Measurements from ENCODE around the gene DLG5. TPM values are rescaled to one million over a fixed set of nuclear protein-coding genes. Genes with fewer than 3 reads are reported as not detected.

The DLG5 gene
- polyA plus RNA-seq, 3 donors from 2014 or later, result 1.6 to 3.7 (median 1.9) TPM

DNA sequence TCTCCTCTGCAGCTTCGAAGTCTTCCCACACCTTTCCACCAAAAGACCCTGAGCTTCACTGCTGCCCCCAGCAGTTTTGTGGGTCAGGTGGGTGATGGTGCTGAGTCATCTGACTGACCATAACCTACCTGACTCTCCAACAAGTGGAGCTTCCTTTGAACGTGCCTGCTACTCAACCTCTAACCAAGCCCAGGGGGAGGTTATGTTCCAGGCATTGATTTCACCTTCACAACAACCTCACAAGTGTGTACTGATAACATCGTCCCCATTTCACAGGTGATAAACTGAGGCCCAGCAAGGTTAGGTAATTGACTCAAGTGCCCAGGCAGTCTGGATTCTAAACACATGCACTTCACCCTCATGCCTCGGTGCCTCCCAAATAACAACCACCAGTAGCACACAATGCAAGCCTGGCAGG is 66.7 kb downstream of the DLG5 start:
- Mint-ChIP-seq H3K4me1 (peaks cover 33 to 38% of the 10 kb centered on the region in 2 donors), H3K36me3 (peaks cover 0 to 12% (median 9%) of the 10 kb centered on the region in 3 donors), H3K4me3 (no peak overlapping the region), H3K27me3 (ENCODE audit: low read depth in 3 of 3) (peaks cover 0 to 4% (median 0%) of the 10 kb centered on the region in 3 donors), H3K27ac (peak overlapping the region in 5 of 6 donors; percentile 7 to 76 (median 30)), H3K9me3 (no peaks in the 10 kb centered on the region)
- no peak for DNase-seq

DNA sequence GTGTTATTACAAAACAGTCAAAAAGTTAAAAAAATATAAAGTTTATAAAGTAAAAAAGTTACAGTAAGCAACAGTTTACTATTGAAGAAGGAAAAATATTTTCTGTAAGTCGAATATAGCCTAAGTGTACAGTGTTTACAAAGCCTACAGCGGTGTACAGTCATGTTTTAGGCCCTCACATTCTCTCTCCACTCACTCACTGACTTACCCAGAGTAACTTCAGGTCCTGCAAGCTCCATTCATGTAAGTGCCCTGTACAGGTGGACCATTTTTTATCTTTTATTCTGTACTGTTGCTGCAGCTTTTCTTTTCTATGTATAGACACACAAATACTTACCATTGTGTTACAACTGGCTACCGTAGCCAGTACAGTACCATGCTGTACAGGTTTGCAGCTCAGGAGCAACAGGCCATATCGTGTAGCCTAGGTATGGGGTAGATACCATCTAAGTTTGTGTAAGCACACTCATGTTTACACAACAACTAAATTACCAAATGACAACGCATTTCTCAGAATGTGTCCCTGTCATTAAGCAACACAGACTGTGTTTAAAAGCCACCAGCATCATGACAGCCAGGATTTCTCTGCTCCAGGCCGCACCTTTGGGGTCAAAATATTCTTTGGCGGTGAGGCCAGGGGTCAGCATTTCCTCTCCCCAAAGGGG is 67.2 kb downstream of the DLG5 start:
- H3K9me3 Mint-ChIP-seq, result no peaks in the 10 kb centered on the region
- H3K27ac Mint-ChIP-seq, result peak overlapping the region in 3 of 6 donors; percentile 7 to 76 (median 53)
- H3K4me1 Mint-ChIP-seq, result peaks cover 27 to 32% of the 10 kb centered on the region in 2 donors
- no peak for DNase-seq
- no peak overlapping the region for H3K4me3 Mint-ChIP-seq
- peaks cover 0 to 4% (median 0%) of the 10 kb centered on the region in 3 donors for H3K27me3 Mint-ChIP-seq (ENCODE audit: low read depth in 3 of 3)
- H3K36me3 Mint-ChIP-seq, result peaks cover 0 to 9% (median 9%) of the 10 kb centered on the region in 3 donors

DNA sequence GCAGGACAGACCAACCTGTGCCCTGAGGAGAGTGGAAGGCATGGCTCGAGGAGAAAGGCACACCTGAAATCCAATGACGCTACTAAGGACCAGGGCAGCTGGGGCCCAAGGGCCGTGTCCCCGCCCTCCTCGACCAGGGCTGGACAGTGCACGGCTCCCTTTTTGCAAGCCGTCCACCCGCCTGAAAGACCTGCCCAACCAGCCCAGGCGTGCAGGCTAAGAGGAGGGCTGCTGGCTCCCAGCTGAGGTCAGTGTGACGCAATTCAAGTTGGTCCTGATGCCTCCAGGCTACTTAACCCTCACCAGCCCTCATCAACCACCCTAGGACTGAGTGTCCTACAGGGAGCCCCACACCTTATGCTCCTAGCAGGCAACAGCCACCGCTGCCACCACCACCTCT is 69.3 kb downstream of the DLG5 start:
- Mint-ChIP-seq H3K4me1 (peaks cover 11 to 14% of the 10 kb centered on the region in 2 donors), H3K4me3 (no peak overlapping the region), H3K9me3 (no peaks in the 10 kb centered on the region), H3K36me3 (peaks cover 5 to 22% (median 8%) of the 10 kb centered on the region in 3 donors), H3K27ac (no peak overlapping the region), H3K27me3 (ENCODE audit: low read depth in 3 of 3) (peaks cover 0 to 2% (median 0%) of the 10 kb centered on the region in 3 donors)
- DNase-seq, result no peak

- DNase-seq, result no peak
- Mint-ChIP-seq H3K4me1 (peaks cover 6 to 7% of the 10 kb centered on the region in 2 donors), H3K9me3 (no peaks in the 10 kb centered on the region), H3K36me3 (peaks cover 7 to 25% (median 8%) of the 10 kb centered on the region in 3 donors), H3K4me3 (no peak overlapping the region), H3K27me3 (ENCODE audit: low read depth in 3 of 3) (peaks cover 0 to 2% (median 0%) of the 10 kb centered on the region in 3 donors), H3K27ac (no peak overlapping the region)
Measured at GRCh38 chr10:77856566-77856965, 70.0 kb downstream of the DLG5 start.

DNA sequence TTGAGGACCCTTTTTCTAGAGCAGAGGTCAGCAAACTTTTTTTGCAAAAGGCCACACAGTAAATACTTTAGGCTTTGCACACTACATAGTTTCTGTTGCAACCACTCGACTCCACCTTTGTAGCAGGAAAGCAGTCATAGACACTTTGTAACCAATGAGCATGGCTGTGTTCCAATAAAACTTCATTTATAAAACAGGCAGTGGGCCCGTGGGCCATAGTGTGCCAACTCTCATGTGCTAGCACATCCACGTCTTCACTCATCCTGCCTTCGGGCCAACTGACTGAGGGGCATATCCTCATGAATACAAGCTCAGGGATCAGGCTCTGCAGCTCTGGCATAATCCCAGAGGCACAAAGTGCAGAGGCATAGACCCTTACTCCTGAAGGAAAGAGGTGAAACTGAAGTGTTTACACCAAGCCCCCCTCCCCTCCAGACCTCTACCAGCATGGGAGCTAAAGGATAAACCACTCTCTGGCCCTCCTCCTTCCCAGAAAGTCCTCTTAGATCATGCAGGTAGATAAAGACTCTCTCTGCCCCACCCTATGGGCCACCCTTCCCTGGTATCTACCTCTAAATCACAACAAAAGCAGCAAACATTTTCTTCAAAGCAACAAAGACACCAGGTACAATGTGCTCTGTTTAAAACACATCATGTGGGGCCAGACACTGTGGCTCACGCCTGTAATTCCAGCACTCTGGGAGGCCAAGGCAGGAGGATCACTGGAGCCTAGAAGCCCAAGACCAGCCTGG is 71.0 kb downstream of the DLG5 start:
- peak overlapping the region in 3 of 6 donors; percentile 13 to 68 (median 36) for H3K27ac Mint-ChIP-seq

DNA sequence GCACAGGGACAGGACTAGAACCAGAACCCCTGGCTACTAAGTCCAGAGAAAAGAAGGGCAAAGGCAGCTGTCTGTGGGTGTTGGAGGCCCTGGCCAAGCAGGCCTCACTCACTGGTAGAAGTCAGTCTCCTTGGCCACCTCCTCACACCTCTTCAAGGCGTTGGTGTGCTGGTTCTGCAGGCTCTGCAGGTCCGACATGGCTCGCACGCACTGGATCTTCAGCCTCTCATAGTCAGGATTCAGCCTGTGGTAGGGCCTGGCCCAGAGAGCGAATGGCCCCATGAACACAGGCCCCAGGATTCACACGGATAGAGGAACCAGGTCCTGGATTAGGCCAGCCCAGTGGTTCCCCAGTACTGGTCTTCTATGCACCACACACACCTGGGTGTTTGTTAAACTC is 72.4 kb downstream of the DLG5 start:
- H3K27me3 Mint-ChIP-seq (ENCODE audit: low read depth in 3 of 3), result peaks cover 0 to 2% (median 0%) of the 10 kb centered on the region in 3 donors
- no peak overlapping the region for H3K27ac Mint-ChIP-seq

More for the DNA sequence above, 71.0 kb downstream of the DLG5 start:
- Mint-ChIP-seq H3K27me3 (ENCODE audit: low read depth in 3 of 3) (peaks cover 0 to 2% (median 0%) of the 10 kb centered on the region in 3 donors), H3K4me3 (no peak overlapping the region), H3K4me1 (peaks cover 0 to 2% of the 10 kb centered on the region in 2 donors), H3K36me3 (peaks cover 12 to 32% (median 15%) of the 10 kb centered on the region in 3 donors), H3K9me3 (no peaks in the 10 kb centered on the region)
- DNase-seq, result no peak

DNA sequence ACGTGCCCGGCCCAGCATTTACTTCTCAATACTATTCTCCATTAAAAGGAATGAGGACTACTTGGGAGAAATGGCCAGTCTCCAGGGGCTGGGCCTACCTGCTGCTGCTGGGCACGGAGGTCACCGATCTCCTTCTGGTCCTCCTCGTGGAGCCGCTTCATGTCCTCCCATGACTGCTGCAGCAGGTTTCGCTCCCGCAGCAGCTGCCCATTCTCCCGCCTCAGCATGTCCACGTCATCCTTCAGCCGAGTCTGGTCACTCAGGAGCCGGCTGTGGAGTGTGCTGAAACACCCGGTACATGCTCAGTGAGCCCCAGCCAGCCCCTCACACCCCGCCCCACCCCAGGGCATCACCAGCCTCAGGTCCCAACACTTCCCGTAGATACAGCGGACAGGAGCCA is 73.3 kb downstream of the DLG5 start:
- Mint-ChIP-seq H3K9me3 (no peaks in the 10 kb centered on the region), H3K27ac (peak overlapping the region in 1 of 6 donors; percentile 45), H3K4me3 (no peak overlapping the region), H3K27me3 (ENCODE audit: low read depth in 3 of 3) (peaks cover 0 to 2% (median 0%) of the 10 kb centered on the region in 3 donors), H3K4me1 (peaks cover 0 to 3% of the 10 kb centered on the region in 2 donors), H3K36me3 (peaks cover 15 to 39% (median 22%) of the 10 kb centered on the region in 3 donors)
- no peak for DNase-seq

More for the DNA sequence above, 72.4 kb downstream of the DLG5 start:
- Mint-ChIP-seq H3K9me3 (no peaks in the 10 kb centered on the region), H3K36me3 (peaks cover 15 to 36% (median 22%) of the 10 kb centered on the region in 3 donors), H3K4me1 (peaks cover 0 to 3% of the 10 kb centered on the region in 2 donors), H3K4me3 (no peak overlapping the region)
- DNase-seq, result no peak

- no peak overlapping the region for H3K4me3 Mint-ChIP-seq
- H3K27me3 Mint-ChIP-seq (ENCODE audit: low read depth in 3 of 3), result peaks cover 0 to 2% (median 0%) of the 10 kb centered on the region in 3 donors
- H3K4me1 Mint-ChIP-seq, result peaks cover 6 to 9% of the 10 kb centered on the region in 2 donors
- peak overlapping the region; percentile 13 to 85 (median 42) for H3K27ac Mint-ChIP-seq
- peaks cover 15 to 37% (median 22%) of the 10 kb centered on the region in 3 donors for H3K36me3 Mint-ChIP-seq
- no peaks in the 10 kb centered on the region for H3K9me3 Mint-ChIP-seq
- no peak for DNase-seq
Measured at GRCh38 chr10:77850620-77851231, 75.8 kb downstream of the DLG5 start.

- DNase-seq, result no peak
- H3K27ac Mint-ChIP-seq, result peak overlapping the region in 5 of 6 donors; percentile 19 to 76 (median 45)
- H3K4me1 Mint-ChIP-seq, result peaks cover 11 to 13% of the 10 kb centered on the region in 2 donors
Measured at GRCh38 chr10:77849039-77849664, 77.4 kb downstream of the DLG5 start.

DNA sequence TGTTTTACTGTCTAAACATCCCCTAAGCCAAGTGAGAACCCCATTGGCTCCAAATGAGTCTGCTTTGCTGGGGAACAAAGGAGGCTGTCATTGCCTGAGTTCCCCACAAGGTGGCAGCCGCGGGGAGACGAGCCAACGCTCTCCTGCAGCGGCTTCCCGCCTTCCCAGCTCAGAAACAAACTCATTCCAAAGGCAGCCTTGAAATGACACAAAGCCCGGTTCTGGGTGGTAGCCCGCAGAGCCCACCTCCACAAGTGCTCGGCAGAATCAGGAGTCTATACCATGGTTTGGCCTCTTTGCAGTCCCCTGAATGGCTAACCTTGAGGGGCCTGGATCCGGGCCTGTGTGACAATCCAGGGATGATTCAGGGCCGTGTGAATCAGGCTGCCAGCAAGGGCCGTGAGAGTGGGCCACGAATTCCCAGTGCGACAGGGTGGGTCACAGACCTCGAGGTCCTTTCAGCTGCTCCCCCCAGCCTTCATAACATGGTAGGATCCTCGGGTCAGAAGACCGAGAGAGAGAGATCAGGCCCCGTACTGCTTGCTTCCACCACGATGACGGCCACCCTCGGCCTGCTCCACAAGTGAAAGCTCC is 79.7 kb downstream of the DLG5 start:
- Mint-ChIP-seq H3K4me1 (peaks cover 11 to 13% of the 10 kb centered on the region in 2 donors), H3K27ac (peak overlapping the region; percentile 45 to 87 (median 54)), H3K27me3 (ENCODE audit: low read depth in 3 of 3) (peaks cover 0 to 3% (median 2%) of the 10 kb centered on the region in 3 donors), H3K9me3 (no peaks in the 10 kb centered on the region), H3K4me3 (no peak overlapping the region), H3K36me3 (peaks cover 25 to 40% (median 28%) of the 10 kb centered on the region in 3 donors)
- peak; percentile 65 to 73 (median 68) for DNase-seq

More at GRCh38 chr10:77849039-77849664, 77.4 kb downstream of the DLG5 start:
- H3K9me3 Mint-ChIP-seq, result no peaks in the 10 kb centered on the region
- H3K27me3 Mint-ChIP-seq (ENCODE audit: low read depth in 3 of 3), result peaks cover 0 to 3% (median 0%) of the 10 kb centered on the region in 3 donors
- peaks cover 22 to 39% (median 25%) of the 10 kb centered on the region in 3 donors for H3K36me3 Mint-ChIP-seq
- no peak overlapping the region for H3K4me3 Mint-ChIP-seq

DNA sequence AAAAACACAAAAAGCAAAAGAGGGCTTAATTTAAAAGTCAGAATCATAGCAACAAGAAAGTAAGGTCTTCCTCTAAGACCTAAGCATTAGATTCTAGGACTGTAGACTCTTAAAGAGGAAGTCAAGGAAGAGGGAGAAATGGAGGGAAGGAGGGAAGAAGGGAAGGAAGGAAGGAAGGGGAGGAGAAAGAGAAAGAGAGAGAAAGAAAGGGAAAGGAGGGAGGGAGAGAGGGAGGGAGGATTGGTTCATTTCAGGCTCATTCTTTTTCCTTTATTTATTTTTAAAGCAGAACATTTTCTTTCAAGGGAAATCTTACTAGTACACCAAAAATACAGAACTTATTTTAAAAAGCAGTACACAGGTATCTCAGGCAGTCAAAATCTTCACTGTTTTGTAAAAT is 81.1 kb downstream of the DLG5 start:
- Mint-ChIP-seq H3K4me1 (peaks cover 11 to 13% of the 10 kb centered on the region in 2 donors), H3K4me3 (no peak overlapping the region), H3K27ac (peak overlapping the region in 5 of 6 donors; percentile 11 to 75 (median 39)), H3K9me3 (no peaks in the 10 kb centered on the region), H3K27me3 (ENCODE audit: low read depth in 3 of 3) (peaks cover 0 to 3% (median 2%) of the 10 kb centered on the region in 3 donors), H3K36me3 (peaks cover 17 to 36% (median 17%) of the 10 kb centered on the region in 3 donors)
- no peak for DNase-seq

DNA sequence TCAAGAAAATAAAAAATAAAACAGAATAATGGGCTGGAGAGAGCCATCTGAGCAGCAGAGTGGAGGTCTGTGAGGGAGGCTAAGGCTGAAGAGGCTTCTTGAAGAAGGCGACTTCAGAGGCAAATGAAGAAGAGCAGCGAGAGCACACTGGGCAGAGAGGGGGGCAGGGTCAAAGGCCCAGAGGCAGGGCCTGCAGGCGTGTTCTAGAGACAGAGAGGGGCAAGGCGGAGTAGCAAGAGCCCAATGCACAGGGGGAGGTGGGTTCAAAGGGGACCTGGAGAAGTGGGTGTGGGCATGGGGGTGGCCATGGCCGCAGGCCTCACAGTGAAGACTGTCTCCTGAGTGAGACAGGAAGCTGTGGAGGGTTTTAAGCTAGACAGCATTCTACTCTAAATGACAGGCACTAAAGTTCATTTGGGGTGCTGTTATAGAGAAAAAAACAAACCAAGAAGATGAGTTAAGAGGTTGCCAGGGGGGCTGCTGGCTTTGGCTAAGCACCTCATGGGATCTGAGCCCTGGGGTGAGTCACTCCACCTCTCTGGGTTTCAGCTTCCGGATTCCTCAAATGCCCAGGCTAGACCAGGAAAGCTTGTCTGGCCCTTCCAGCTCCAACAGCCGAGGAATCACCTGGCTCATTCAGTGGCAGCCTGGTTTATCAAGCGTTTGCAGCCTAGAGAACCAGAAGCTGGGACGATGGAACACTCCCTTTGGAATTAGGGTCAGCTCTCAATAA is 81.7 kb downstream of the DLG5 start:
- peaks cover 12 to 33% (median 18%) of the 10 kb centered on the region in 3 donors for H3K36me3 Mint-ChIP-seq

More for the DNA sequence above, 81.7 kb downstream of the DLG5 start:
- no peak for DNase-seq
- Mint-ChIP-seq H3K27me3 (ENCODE audit: low read depth in 3 of 3) (peaks cover 0 to 3% (median 2%) of the 10 kb centered on the region in 3 donors), H3K4me1 (peaks cover 9 to 13% of the 10 kb centered on the region in 2 donors), H3K4me3 (no peak overlapping the region), H3K27ac (peak overlapping the region; percentile 11 to 75 (median 48)), H3K9me3 (no peaks in the 10 kb centered on the region)

All from immature natural killer cell (primary cell).